Astrocyte (in vitro differentiated cells and primary cell): Measurements from ENCODE around the gene ADM. TPM values are rescaled to one million over a fixed set of nuclear protein-coding genes. Genes with fewer than 3 reads are reported as not detected.

ENCODE experiments used
- DNase-seq: peaks from one replicate; pipeline ENCODE4 v3.0.0-alpha.2; 2010; ENCODE audit warnings: low read depth
- FAIRE-seq: peaks from 2 replicates; lab custom pipeline; 2011; peaks lifted over from hg19 to GRCh38; lab: Jason Lieb, UNC
- H2AFZ ChIP-seq: 2 replicates; pipeline ENCODE4 v1.6.0; 2012; ENCODE audit warnings: low read depth, low read length, inconsistent platforms
- H3K27ac ChIP-seq: 2 replicates; pipeline ENCODE4 v1.5.1; 2011; ENCODE audit warnings: low read depth, low read length, inconsistent platforms
- H3K27me3 ChIP-seq: 2 replicates; pipeline ENCODE4 v1.6.0; 2011; ENCODE audit warnings: low read length, inconsistent platforms; ENCODE audit not compliant: insufficient read depth
- H3K36me3 ChIP-seq: 2 replicates; pipeline ENCODE4 v1.5.1; 2011; ENCODE audit warnings: low read length, inconsistent platforms; ENCODE audit not compliant: insufficient read depth
- H3K4me1 ChIP-seq: 2 replicates; pipeline ENCODE4 v1.5.1; 2011; ENCODE audit warnings: low read length, inconsistent platforms; ENCODE audit not compliant: insufficient read depth
- H3K4me2 ChIP-seq: 2 replicates; pipeline ENCODE4 v1.6.0; 2012; ENCODE audit warnings: low read length, inconsistent platforms
- H3K4me3 ChIP-seq: 2 replicates; pipeline ENCODE4 v1.5.1; 2011; ENCODE audit warnings: low read depth, mild to moderate bottlenecking, low read length, inconsistent platforms; ENCODE audit not compliant: insufficient read depth
- H3K79me2 ChIP-seq: 2 replicates; pipeline ENCODE4 v1.6.0; 2012; ENCODE audit warnings: mild to moderate bottlenecking, low read length, inconsistent platforms; ENCODE audit not compliant: insufficient read depth
- H3K9ac ChIP-seq: 2 replicates; pipeline ENCODE4 v1.6.0; 2012; ENCODE audit warnings: mild to moderate bottlenecking, low read length, inconsistent platforms
- H3K9me3 ChIP-seq: 2 replicates; pipeline ENCODE4 v1.5.1; 2012; ENCODE audit warnings: low read depth, mild to moderate bottlenecking, low read length, inconsistent platforms; ENCODE audit not compliant: insufficient read depth
- H4K20me1 ChIP-seq: 2 replicates; pipeline ENCODE4 v1.6.0; 2012; ENCODE audit warnings: low read length, inconsistent platforms; ENCODE audit not compliant: insufficient read depth
- H3K27ac Mint-ChIP-seq: one replicate; pipeline ENCODE4 v1.8.0; 2021; ENCODE audit warnings: mild to moderate bottlenecking, mixed read lengths; ENCODE audit not compliant: unreplicated experiment
- H3K27me3 Mint-ChIP-seq: one replicate; pipeline ENCODE4 v1.8.0; 2021; ENCODE audit warnings: low read depth, mixed read lengths; ENCODE audit not compliant: unreplicated experiment
- H3K36me3 Mint-ChIP-seq: one replicate; pipeline ENCODE4 v1.8.0; 2021; ENCODE audit warnings: low read depth, mixed read lengths; ENCODE audit not compliant: unreplicated experiment
- H3K4me1 Mint-ChIP-seq: one replicate; pipeline ENCODE4 v1.8.0; 2021; ENCODE audit warnings: low read depth, mixed read lengths; ENCODE audit not compliant: unreplicated experiment
- H3K4me3 Mint-ChIP-seq: one replicate; pipeline ENCODE4 v1.8.0; 2021; ENCODE audit warnings: mild to moderate bottlenecking, moderate library complexity, mixed read lengths; ENCODE audit not compliant: unreplicated experiment
- H3K9me3 Mint-ChIP-seq: one replicate; pipeline ENCODE4 v1.8.0; 2021; ENCODE audit warnings: mild to moderate bottlenecking, mixed read lengths; ENCODE audit not compliant: unreplicated experiment
- CTCF ChIP-seq: IDR thresholded peaks from 2 replicates; pipeline ENCODE4 v1.5.1; 2011; ENCODE audit warnings: low read depth, mild to moderate bottlenecking, inconsistent platforms, low read length, moderate library complexity; ENCODE audit not compliant: insufficient read depth
- EZH2 ChIP-seq: IDR thresholded peaks from 2 replicates; pipeline ENCODE4 v1.6.1; 2012; ENCODE audit warnings: mild to moderate bottlenecking, low read length, inconsistent platforms; ENCODE audit not compliant: insufficient read depth
- total RNA-seq: library from RNA; stranded (reverse); gene quantifications from 2 replicates; pipeline ENCODE4 v1.2.1, GENCODE V29; 2021

Gene ADM
- total RNA-seq, 1 donor from 2014 or later, result 78.7 TPM

GRCh38 chr11:10328314-10329098 is 23.6 kb downstream of the ADM start:
- H3K27ac Mint-ChIP-seq, result no peak overlapping the region
- H3K9me3 Mint-ChIP-seq, result peaks cover 6% of the 10 kb centered on the region
- Histone ChIP-seq H3K27me3 (no peaks in the 10 kb centered on the region), H3K4me1 (peaks cover 56% of the 10 kb centered on the region), H3K4me3 (no peak overlapping the region), H2AFZ (no peak overlapping the region), H3K9me3 (no peaks in the 10 kb centered on the region), H3K36me3 (no peaks in the 10 kb centered on the region), H4K20me1 (no peaks in the 10 kb centered on the region), H3K79me2 (no peaks in the 10 kb centered on the region), H3K9ac (no peak overlapping the region), H3K4me2 (peak overlapping the region; percentile 59), H3K27ac (no peak overlapping the region)
- peaks cover 22% of the 10 kb centered on the region for H3K4me1 Mint-ChIP-seq
- DNase-seq (peak; percentile 85), FAIRE-seq (peak; percentile 83)
- H3K4me3 Mint-ChIP-seq, result no peak overlapping the region
- TF ChIP-seq EZH2 (no peak), CTCF (no peak)
- peaks cover 10% of the 10 kb centered on the region for H3K27me3 Mint-ChIP-seq
- no peaks in the 10 kb centered on the region for H3K36me3 Mint-ChIP-seq

- no peaks in the 10 kb centered on the region for H3K9me3 ChIP-seq
- Mint-ChIP-seq H3K4me1 (peaks cover 22% of the 10 kb centered on the region), H3K27me3 (peaks cover 10% of the 10 kb centered on the region), H3K9me3 (peaks cover 6% of the 10 kb centered on the region), H3K27ac (no peak overlapping the region), H3K36me3 (no peaks in the 10 kb centered on the region), H3K4me3 (no peak overlapping the region)
- no peaks in the 10 kb centered on the region for H4K20me1 ChIP-seq
- no peak overlapping the region for H3K9ac ChIP-seq
- H3K4me1 ChIP-seq, result peaks cover 49% of the 10 kb centered on the region
- no peak for TF ChIP-seq CTCF
- TF ChIP-seq EZH2, result no peak
- H3K4me2 ChIP-seq, result peak overlapping the region; percentile 59
- no peaks in the 10 kb centered on the region for H3K36me3 ChIP-seq
- H3K79me2 ChIP-seq, result no peaks in the 10 kb centered on the region
- DNase-seq (no peak), FAIRE-seq (no peak)
- no peak overlapping the region for H3K4me3 ChIP-seq
- no peaks in the 10 kb centered on the region for H3K27me3 ChIP-seq
- H3K27ac ChIP-seq, result peak overlapping the region; percentile 32
- H2AFZ ChIP-seq, result no peak overlapping the region
These were observed 24.5 kb downstream of the ADM start for GRCh38 chr11:10329356-10329755.

GRCh38 chr11:10329935-10330334 is 25.1 kb downstream of the ADM start:
- peaks cover 6% of the 10 kb centered on the region for H3K9me3 Mint-ChIP-seq
- TF ChIP-seq EZH2 (no peak), CTCF (no peak)

More at GRCh38 chr11:10329935-10330334, 25.1 kb downstream of the ADM start:
- Histone ChIP-seq H2AFZ (no peak overlapping the region), H3K9me3 (no peaks in the 10 kb centered on the region), H3K4me2 (peak overlapping the region; percentile 7), H3K4me1 (peaks cover 44% of the 10 kb centered on the region), H3K9ac (no peak overlapping the region), H3K4me3 (no peak overlapping the region), H4K20me1 (no peaks in the 10 kb centered on the region), H3K36me3 (no peaks in the 10 kb centered on the region), H3K27ac (peak overlapping the region; percentile 32), H3K79me2 (no peaks in the 10 kb centered on the region), H3K27me3 (no peaks in the 10 kb centered on the region)
- H3K4me1 Mint-ChIP-seq, result peaks cover 22% of the 10 kb centered on the region
- peaks cover 10% of the 10 kb centered on the region for H3K27me3 Mint-ChIP-seq
- no peak for FAIRE-seq
- H3K36me3 Mint-ChIP-seq, result no peaks in the 10 kb centered on the region
- no peak overlapping the region for H3K4me3 Mint-ChIP-seq
- DNase-seq, result peak; percentile 86
- no peak overlapping the region for H3K27ac Mint-ChIP-seq
